NAMALWA (cell line): ENCODE measurements around the gene NUDT21.

Experiments used
- DNase-seq: peaks from one replicate; pipeline ENCODE4 v3.0.0-alpha.2; 2015; ENCODE audit warnings: low spot score

The NUDT21 gene

GRCh38 chr16:56462064-56462796 is 11.1 kb upstream of the NUDT21 start:
- DNase-seq, result no peak

GRCh38 chr16:56460101-56460500 is 9.0 kb upstream of the NUDT21 start:
- no peak for DNase-seq

- DNase-seq, result no peak
Measured at GRCh38 chr16:56457927-56458470, 6.9 kb upstream of the NUDT21 start.

- peak; percentile 19 for DNase-seq
Measured at GRCh38 chr16:56451753-56452689, 889 bp upstream of the NUDT21 start.

- no peak for DNase-seq
Measured at GRCh38 chr16:56450275-56450985, 702 bp downstream of the NUDT21 start.

- no peak for DNase-seq
Measured at GRCh38 chr16:56448005-56448404, 3.1 kb downstream of the NUDT21 start.

GRCh38 chr16:56447286-56447685 is 3.8 kb downstream of the NUDT21 start:
- no peak for DNase-seq

GRCh38 chr16:56438038-56438437 is 13.1 kb downstream of the NUDT21 start:
- no peak for DNase-seq

GRCh38 chr16:56436258-56436657 is 14.9 kb downstream of the NUDT21 start:
- no peak for DNase-seq

GRCh38 chr16:56428091-56428490 is 23.0 kb downstream of the NUDT21 start:
- DNase-seq, result no peak

GRCh38 chr16:56426585-56426984 is 24.5 kb downstream of the NUDT21 start:
- no peak for DNase-seq

- DNase-seq, result peak; percentile 87
Measured at GRCh38 chr16:56425439-56425832, 25.7 kb downstream of the NUDT21 start, which contains the start of gene AMFR. AMFR (minus strand) TSS chr16:56425545; CDS start chr16:56425327, 218 bp downstream.

- DNase-seq, result peak; percentile 41
Measured at GRCh38 chr16:56424791-56425438, 26.2 kb downstream of the NUDT21 start.

- DNase-seq, result no peak
Measured at GRCh38 chr16:56424404-56424764, 26.7 kb downstream of the NUDT21 start.

GRCh38 chr16:56423584-56424403 is 27.3 kb downstream of the NUDT21 start:
- peak; percentile 75 for DNase-seq

- DNase-seq, result peak; percentile 79
Measured at GRCh38 chr16:56422896-56423441, 28.2 kb downstream of the NUDT21 start.

- DNase-seq, result peak; percentile 47
Measured at GRCh38 chr16:56421976-56422669, 29.0 kb downstream of the NUDT21 start.

- DNase-seq, result peak; percentile 80
Measured at GRCh38 chr16:56421313-56421712, 29.8 kb downstream of the NUDT21 start.

GRCh38 chr16:56420613-56421012 is 30.5 kb downstream of the NUDT21 start:
- DNase-seq, result peak; percentile 18
